Activated CD4-positive, alpha-beta T cell treated with anti-CD3 and anti-CD28 coated beads for 36 hours (primary cell): ENCODE measurements around the gene F13A1. TPM values are rescaled to one million over a fixed set of nuclear protein-coding genes. Genes with fewer than 3 reads are reported as not detected.

Experiments
- ATAC-seq: fragments of 200-7000 bp; cut with Tn5 transposase; one replicate; pipeline ENCODE4 v1.10.0; 2021; ENCODE audit warnings: mild to moderate bottlenecking, moderate library complexity
- CTCF ChIA-PET: fragments of 350-600 bp; sonication (Branson Sonifier 250); formaldehyde crosslinking; loops from one replicate; lab custom pipeline; 2021; ENCODE audit warnings: antibody characterized with exemption; lab: Charles Lee
- POLR2A ChIA-PET: fragments of 350-600 bp; sonication (Branson Sonifier 250); formaldehyde crosslinking; loops from one replicate; lab custom pipeline; 2021; ENCODE audit warnings: antibody characterized with exemption, inconsistent platforms; lab: Charles Lee
- DNase-seq: peaks from one replicate; pipeline ENCODE4 v3.0.0-alpha.2; 2020
- H3K27ac Mint-ChIP-seq: one replicate; pipeline ENCODE4 v1.8.0; 2021; ENCODE audit warnings: mixed read lengths
- H3K27me3 Mint-ChIP-seq: one replicate; pipeline ENCODE4 v1.8.0; 2021; ENCODE audit warnings: mixed read lengths
- H3K36me3 Mint-ChIP-seq: one replicate; pipeline ENCODE4 v1.8.0; 2021; ENCODE audit warnings: low read depth, mixed read lengths
- H3K4me1 Mint-ChIP-seq: one replicate; pipeline ENCODE4 v1.8.0; 2021; ENCODE audit warnings: mixed read lengths
- H3K4me3 Mint-ChIP-seq: one replicate; pipeline ENCODE4 v1.8.0; 2021; ENCODE audit warnings: mild to moderate bottlenecking, moderate library complexity, mixed read lengths
- H3K9me3 Mint-ChIP-seq: one replicate; pipeline ENCODE4 v1.8.0; 2021; ENCODE audit warnings: low read depth, mixed read lengths
- intact Hi-C, 2 experiments: fragments of 100-400 bp; cut with DNase I in 1 of 2; cut with micrococcal nuclease in 1 of 2; formaldehyde crosslinking; loops; one replicate each; pipeline versions ENCODE4 v1.14.2 to v1.15.1; 2022 to 2024; cut with DNase I, micrococcal nuclease
- total RNA-seq, 2 experiments: library from RNA; stranded (reverse); gene quantifications; one replicate each; pipeline ENCODE4 v1.2.3, GENCODE V29; 2021

The F13A1 gene
- total RNA-seq, 2 experiments from 2014 or later, result not detected

DNA sequence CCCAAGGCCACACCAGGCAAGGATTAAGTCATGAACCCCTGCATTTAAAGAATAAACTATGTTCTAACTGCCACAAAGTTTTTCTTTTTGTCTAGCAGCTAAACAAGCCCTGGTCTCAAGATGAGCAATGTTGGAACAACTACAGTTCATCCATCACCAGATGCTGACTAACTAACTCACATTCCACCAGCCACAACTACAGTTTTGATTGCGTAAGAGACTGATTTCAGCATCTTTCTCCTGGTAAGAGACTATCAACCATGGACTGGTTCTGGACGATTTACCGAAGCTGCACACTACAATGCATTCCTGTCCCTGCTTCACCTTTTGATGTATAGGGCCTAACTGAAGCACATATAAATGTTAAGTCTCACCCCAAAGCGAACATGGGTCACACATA lies 43.0 kb downstream of the F13A1 start:
- DNase-seq, result no peak
- ChIA-PET CTCF (no interaction called here), POLR2A (no interaction called here)
- ATAC-seq, result no peak
- H3K9me3 Mint-ChIP-seq, result no peaks in the 10 kb centered on the region
- intact Hi-C loops, result no loop called here
- H3K4me1 Mint-ChIP-seq, result no peaks in the 10 kb centered on the region
- no peak overlapping the region for H3K27ac Mint-ChIP-seq
- H3K36me3 Mint-ChIP-seq, result no peaks in the 10 kb centered on the region
- peaks cover 23% of the 10 kb centered on the region for H3K27me3 Mint-ChIP-seq
- H3K4me3 Mint-ChIP-seq, result no peak overlapping the region

DNA sequence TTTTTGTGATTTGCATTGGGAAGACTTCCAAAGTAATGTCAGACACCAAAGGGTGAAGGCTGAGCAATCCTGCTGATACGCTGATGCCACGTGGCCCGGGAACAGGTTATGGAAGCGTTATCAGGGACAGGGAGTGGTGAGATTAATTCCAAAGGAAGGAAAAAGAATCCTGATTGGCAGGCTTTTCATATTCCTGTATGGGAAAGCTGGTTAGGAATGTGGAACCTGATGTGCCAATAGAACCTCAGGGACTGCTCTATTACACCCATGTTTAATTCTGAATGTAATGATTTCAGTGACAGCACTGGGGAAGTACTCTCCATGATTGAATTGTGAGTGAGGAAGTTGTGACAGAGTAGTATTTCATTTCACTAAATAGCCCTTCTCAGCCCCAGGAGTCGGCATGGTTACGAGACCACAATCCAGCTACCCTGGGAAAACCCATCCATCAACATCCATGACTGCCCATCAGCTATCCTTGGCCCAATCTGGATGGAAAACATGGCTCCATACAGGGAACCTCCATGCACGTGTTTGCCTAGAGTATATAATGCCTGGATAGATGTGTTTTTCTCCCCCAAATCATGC lies 49.4 kb downstream of the F13A1 start:
- no peak for DNase-seq
- Mint-ChIP-seq H3K27ac (no peak overlapping the region), H3K27me3 (peaks cover 27% of the 10 kb centered on the region), H3K4me3 (no peak overlapping the region), H3K9me3 (no peaks in the 10 kb centered on the region), H3K4me1 (no peaks in the 10 kb centered on the region), H3K36me3 (no peaks in the 10 kb centered on the region)
- ChIA-PET POLR2A (no interaction called here), CTCF (no interaction called here)
- intact Hi-C loops, result no loop called here
- no peak for ATAC-seq

DNA sequence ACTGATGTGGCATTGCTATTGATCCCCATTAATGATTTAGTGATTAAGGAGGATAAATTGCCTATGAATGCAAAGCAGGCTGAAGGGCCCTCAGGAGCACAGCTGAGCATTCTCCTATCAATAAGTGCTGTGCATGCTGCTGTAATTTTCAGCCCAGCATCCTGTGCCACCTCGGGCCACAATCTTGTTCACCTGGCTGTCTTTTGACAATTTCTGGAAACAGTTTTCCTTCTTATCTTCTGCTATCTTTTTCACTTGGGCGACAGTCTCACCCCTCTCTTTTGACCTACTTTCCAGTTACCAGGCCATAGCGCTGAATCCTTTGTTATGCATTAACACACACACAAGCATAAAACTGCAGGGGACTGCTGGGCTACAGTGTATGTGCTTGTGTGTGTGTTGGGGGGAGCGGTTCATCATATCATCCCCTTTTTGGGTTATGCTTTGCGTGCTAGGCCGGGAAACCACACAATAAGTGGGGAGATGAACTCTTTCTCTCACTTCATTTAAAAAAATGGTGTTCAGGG lies 60.2 kb downstream of the F13A1 start:
- H3K4me3 Mint-ChIP-seq, result no peak overlapping the region
- ATAC-seq (no peak), DNase-seq (no peak)
- no peak overlapping the region for H3K27ac Mint-ChIP-seq
- ChIA-PET CTCF (no interaction called here), POLR2A (no interaction called here)
- no peaks in the 10 kb centered on the region for H3K9me3 Mint-ChIP-seq
- H3K27me3 Mint-ChIP-seq, result peaks cover 9% of the 10 kb centered on the region
- intact Hi-C loops, result no loop called here
- no peaks in the 10 kb centered on the region for H3K36me3 Mint-ChIP-seq
- H3K4me1 Mint-ChIP-seq, result no peaks in the 10 kb centered on the region

DNA sequence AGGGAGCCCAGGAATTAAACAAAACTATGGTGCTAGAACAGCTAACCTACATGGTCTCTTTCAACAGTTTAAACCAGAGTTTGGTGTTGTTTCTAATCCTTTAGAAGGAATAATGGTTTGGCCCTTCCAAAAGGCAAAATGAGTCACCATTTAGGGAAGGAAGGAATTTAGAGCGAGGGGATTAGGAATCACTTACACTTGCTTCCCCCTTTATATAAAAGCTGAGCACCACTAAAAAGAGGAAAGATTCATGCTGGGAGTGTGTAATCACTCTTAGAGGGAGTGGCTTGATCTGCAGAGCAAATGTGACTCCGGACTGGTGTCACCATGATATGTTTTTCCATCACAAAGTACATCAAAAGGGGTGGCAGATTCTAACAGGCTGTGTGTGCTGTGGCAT lies 63.6 kb downstream of the F13A1 start:
- intact Hi-C loops, result no loop called here
- H3K27ac Mint-ChIP-seq, result no peak overlapping the region
- H3K4me3 Mint-ChIP-seq, result no peak overlapping the region
- CTCF ChIA-PET, result no interaction called here
- ATAC-seq (no peak), DNase-seq (no peak)
- peaks cover 5% of the 10 kb centered on the region for H3K27me3 Mint-ChIP-seq
- no peaks in the 10 kb centered on the region for H3K4me1 Mint-ChIP-seq
- POLR2A ChIA-PET, result no interaction called here
- H3K36me3 Mint-ChIP-seq, result no peaks in the 10 kb centered on the region
- H3K9me3 Mint-ChIP-seq, result no peaks in the 10 kb centered on the region

DNA sequence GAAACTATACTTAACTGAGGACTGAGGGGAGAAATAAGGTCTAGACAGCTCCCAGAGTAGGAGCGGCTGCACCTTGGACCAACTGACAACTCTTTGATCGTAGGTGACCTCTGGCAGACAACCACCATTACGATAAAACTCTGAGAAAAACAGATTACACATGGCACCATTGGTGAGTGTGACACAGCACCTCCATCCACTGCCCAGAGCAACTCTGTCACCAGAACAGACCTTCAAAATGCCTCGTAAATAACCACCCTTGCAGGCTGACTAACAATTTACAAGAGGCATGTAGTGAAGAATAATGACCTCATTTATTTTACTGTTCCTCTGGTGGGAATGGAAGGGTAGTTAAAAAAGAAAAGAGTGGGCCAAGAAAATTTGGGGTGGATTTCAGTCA lies 64.2 kb downstream of the F13A1 start:
- Mint-ChIP-seq H3K27me3 (peaks cover 10% of the 10 kb centered on the region), H3K36me3 (no peaks in the 10 kb centered on the region), H3K4me1 (no peaks in the 10 kb centered on the region), H3K9me3 (no peaks in the 10 kb centered on the region), H3K4me3 (no peak overlapping the region), H3K27ac (no peak overlapping the region)
- ATAC-seq (no peak), DNase-seq (no peak)
- intact Hi-C loops, result no loop called here
- ChIA-PET POLR2A (no interaction called here), CTCF (no interaction called here)

DNA sequence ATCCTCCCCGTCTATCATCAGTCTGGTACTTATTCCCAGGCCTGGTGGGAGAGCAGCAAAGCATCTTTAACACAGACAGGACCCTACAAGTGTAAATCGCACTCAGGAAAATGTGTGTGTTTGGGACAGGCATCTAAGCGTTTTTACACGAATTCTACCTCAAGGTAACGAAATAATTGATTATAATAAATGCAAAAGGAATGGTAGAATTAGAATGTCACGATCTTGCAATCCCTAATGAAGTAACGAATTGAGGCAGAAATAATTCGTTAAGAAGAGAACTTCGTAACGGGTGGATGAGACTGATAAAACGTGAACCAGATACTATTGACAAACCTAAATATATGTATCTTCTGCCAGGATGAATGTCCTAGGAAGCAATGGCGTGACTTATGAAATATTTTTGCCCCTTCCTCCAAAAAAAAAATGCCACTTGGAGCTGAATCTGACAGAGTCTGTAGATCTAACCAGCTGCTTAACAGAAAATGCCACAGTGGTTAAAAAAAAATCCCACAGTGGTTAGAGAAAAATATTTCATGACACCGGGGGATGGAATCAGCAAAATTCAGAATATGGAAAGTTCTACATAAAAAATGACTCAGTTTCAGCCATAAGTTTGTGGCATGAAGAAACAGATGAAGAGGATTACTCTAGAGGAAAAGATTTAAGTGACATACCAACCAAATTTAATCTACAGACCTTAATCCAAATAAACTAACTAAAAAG lies 68.7 kb downstream of the F13A1 start:
- Mint-ChIP-seq H3K36me3 (no peaks in the 10 kb centered on the region), H3K27me3 (peaks cover 22% of the 10 kb centered on the region), H3K9me3 (no peaks in the 10 kb centered on the region), H3K4me1 (no peaks in the 10 kb centered on the region), H3K27ac (no peak overlapping the region), H3K4me3 (no peak overlapping the region)
- POLR2A ChIA-PET, result interaction anchor here (0.6 kb wide), 1 partner anchor 16 kb away, joined by 3 read pairs; no protein-coding TSS in a partner anchor
- CTCF ChIA-PET, result no interaction called here
- ATAC-seq, result no peak
- intact Hi-C loops, result no loop called here
- DNase-seq, result no peak

DNA sequence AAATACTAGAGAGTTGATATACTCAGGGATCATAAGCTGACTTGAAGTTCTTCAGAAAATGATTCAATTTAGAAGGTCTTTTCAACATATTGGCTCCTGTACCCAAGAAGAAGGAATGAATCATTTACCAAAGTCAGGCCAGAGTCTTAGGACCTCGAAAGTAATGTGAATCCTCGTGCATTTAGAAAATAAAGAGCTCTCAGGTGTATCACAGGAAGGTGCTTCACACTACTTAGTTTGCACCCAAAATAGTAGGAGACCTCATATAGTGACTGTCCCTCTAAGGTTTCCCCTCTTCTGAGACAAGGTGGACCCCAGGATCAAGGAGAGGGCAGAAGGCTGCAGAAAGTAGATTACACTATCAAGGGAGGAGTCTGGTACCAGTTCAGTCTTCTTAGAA lies 71.8 kb downstream of the F13A1 start:
- H3K36me3 Mint-ChIP-seq, result no peaks in the 10 kb centered on the region
- POLR2A ChIA-PET, result no interaction called here
- no peak for ATAC-seq

DNA sequence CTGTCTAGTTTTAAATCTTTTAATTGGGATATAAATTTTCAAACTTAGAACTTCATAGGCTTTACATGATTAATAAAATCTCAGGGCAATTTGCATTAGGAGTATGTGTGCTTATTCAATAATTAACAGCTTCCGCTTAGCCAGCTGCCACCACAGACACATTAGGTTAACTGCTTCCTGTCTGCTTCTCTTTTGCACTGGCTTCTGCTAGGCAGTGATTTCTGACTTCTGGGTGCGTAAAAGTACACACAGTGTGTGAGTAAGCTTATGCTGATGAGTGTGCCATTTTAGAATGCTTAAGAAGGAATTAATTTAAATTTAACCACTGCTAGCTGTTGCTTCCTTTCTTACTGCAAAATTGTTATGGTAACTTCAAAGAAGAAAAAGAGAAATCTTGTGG lies 73.9 kb downstream of the F13A1 start:
- H3K4me3 Mint-ChIP-seq, result no peak overlapping the region
- no peak for ATAC-seq
- no peaks in the 10 kb centered on the region for H3K4me1 Mint-ChIP-seq

More for the DNA sequence above, 71.8 kb downstream of the F13A1 start:
- CTCF ChIA-PET, result no interaction called here
- Mint-ChIP-seq H3K9me3 (no peaks in the 10 kb centered on the region), H3K27me3 (peaks cover 24% of the 10 kb centered on the region), H3K4me1 (no peaks in the 10 kb centered on the region), H3K4me3 (no peak overlapping the region), H3K27ac (no peak overlapping the region)
- no peak for DNase-seq
- intact Hi-C loops, result no loop called here

DNA sequence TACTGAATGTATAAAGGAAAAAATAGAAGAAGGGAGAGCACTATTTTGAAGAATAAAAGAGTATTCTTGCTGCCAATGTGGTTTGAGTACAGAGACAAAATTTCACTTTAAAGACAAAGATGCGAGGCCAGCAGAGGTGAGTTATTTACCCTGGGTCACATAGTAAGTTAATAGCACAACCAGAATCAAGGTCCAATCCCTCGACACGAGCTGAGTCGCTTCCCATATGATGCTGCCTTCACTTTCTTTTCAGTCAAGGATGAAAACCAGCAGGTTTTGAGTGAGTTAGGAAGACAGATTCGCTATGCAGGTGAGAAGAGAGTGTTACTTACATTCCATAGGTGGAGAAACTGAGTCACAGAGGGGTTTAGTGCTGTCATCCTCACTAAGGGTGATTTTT lies 75.8 kb downstream of the F13A1 start:
- Mint-ChIP-seq H3K4me3 (no peak overlapping the region), H3K4me1 (no peaks in the 10 kb centered on the region), H3K27me3 (peaks cover 19% of the 10 kb centered on the region), H3K27ac (no peak overlapping the region), H3K9me3 (no peaks in the 10 kb centered on the region), H3K36me3 (no peaks in the 10 kb centered on the region)
- CTCF ChIA-PET, result no interaction called here
- no peak for DNase-seq
- no peak for ATAC-seq
- intact Hi-C loops, result no loop called here
- POLR2A ChIA-PET, result no interaction called here

More for the DNA sequence above, 73.9 kb downstream of the F13A1 start:
- Mint-ChIP-seq H3K36me3 (no peaks in the 10 kb centered on the region), H3K27me3 (peaks cover 27% of the 10 kb centered on the region), H3K9me3 (no peaks in the 10 kb centered on the region), H3K27ac (no peak overlapping the region)
- ChIA-PET POLR2A (no interaction called here), CTCF (no interaction called here)
- DNase-seq, result no peak
- intact Hi-C loops, result no loop called here

DNA sequence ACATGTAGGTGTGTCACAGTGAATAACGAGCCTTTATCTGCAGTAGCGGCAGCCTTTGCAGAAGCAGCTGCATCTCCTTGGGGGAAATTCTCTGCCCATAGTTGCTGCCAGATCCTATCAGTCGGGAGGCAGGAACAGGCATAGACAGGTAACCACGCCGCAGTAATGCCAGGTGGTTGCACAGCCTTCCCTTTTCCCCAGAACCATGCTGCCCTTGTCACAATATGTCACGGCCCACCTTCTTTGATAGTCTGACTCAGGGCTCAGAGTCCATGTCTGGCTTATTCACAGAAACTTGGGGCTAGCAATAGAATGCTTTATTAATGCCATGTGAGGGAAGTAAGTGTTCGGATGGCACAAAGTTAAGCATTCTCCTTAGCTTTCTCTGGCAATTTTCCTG lies 76.6 kb downstream of the F13A1 start:
- Mint-ChIP-seq H3K4me1 (no peaks in the 10 kb centered on the region), H3K4me3 (no peak overlapping the region), H3K36me3 (no peaks in the 10 kb centered on the region), H3K27ac (no peak overlapping the region), H3K27me3 (peaks cover 17% of the 10 kb centered on the region), H3K9me3 (no peaks in the 10 kb centered on the region)
- ChIA-PET CTCF (no interaction called here), POLR2A (no interaction called here)
- DNase-seq (no peak), ATAC-seq (no peak)
- intact Hi-C loops, result no loop called here

DNA sequence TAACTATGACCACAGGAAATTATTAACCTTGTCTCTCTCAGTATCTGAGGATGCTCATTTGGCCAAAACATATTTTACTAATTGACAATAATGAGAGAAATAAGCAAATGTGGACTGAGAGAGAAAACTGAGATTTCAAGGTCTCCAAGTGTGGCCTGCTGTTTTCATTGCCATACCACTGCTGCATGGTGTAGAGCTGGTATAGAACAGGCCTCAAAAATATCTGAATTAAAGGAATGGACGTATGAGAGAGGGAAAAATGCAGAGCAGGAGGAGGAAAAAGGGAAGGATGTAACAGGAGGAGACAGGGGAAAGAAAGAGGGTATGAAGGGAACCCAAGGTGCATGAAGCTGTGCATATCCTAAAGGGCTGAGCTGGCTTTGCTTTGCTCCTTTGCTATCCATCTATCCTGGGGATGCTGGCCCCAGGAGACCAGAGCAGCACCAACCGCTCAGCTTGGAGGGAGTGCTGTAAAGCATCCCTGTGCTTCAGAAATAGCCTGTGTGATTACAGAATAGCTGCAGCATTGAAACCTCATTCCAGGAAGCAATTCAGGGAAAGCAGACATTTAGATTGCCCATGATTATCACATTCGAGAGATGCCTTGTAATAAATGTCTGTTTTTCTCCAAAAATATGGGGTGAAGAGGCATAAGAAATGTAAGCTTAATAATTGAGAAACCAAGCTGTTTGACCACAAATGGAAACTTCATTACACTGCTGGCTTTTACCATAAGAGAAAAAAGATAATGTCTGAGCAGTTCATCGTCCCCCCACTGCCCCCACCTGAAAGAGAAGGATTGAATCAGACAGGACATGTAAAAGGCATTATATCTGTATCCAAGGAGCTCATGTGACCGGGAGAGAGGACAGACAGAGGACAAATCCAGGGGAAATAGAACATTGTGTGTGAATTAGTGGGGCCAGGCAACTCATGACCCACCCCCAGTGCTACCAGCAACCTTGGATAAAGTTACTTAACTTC lies 80.6 kb downstream of the F13A1 start:
- intact Hi-C loops, result no loop called here
- H3K27me3 Mint-ChIP-seq, result peaks cover 17% of the 10 kb centered on the region
- DNase-seq, result no peak
- no peak for ATAC-seq
- H3K4me1 Mint-ChIP-seq, result no peaks in the 10 kb centered on the region
- ChIA-PET POLR2A (no interaction called here), CTCF (no interaction called here)
- no peak overlapping the region for H3K27ac Mint-ChIP-seq
- H3K36me3 Mint-ChIP-seq, result no peaks in the 10 kb centered on the region
- no peaks in the 10 kb centered on the region for H3K9me3 Mint-ChIP-seq
- no peak overlapping the region for H3K4me3 Mint-ChIP-seq
